ENCODE measurements around the gene SMC3.

SMC3 gene

GRCh38 chr10:110642204-110643034, 74.9 kb downstream of the SMC3 start:
- Mint-ChIP-seq H3K4me3 (peak overlapping the region; percentile 87), H3K9me3 (no peaks in the 10 kb centered on the region), H3K27me3 (peaks cover 38% of the 10 kb centered on the region), H3K27ac (no peak overlapping the region), H3K36me3 (no peaks in the 10 kb centered on the region), H3K4me1 (peaks cover 32% of the 10 kb centered on the region)

GRCh38 chr10:110643035-110643652, 75.6 kb downstream of the SMC3 start:
- Mint-ChIP-seq H3K4me1 (peaks cover 32% of the 10 kb centered on the region), H3K36me3 (no peaks in the 10 kb centered on the region), H3K9me3 (no peaks in the 10 kb centered on the region), H3K27me3 (peaks cover 35% of the 10 kb centered on the region), H3K27ac (no peak overlapping the region), H3K4me3 (peak overlapping the region; percentile 87)

DNA sequence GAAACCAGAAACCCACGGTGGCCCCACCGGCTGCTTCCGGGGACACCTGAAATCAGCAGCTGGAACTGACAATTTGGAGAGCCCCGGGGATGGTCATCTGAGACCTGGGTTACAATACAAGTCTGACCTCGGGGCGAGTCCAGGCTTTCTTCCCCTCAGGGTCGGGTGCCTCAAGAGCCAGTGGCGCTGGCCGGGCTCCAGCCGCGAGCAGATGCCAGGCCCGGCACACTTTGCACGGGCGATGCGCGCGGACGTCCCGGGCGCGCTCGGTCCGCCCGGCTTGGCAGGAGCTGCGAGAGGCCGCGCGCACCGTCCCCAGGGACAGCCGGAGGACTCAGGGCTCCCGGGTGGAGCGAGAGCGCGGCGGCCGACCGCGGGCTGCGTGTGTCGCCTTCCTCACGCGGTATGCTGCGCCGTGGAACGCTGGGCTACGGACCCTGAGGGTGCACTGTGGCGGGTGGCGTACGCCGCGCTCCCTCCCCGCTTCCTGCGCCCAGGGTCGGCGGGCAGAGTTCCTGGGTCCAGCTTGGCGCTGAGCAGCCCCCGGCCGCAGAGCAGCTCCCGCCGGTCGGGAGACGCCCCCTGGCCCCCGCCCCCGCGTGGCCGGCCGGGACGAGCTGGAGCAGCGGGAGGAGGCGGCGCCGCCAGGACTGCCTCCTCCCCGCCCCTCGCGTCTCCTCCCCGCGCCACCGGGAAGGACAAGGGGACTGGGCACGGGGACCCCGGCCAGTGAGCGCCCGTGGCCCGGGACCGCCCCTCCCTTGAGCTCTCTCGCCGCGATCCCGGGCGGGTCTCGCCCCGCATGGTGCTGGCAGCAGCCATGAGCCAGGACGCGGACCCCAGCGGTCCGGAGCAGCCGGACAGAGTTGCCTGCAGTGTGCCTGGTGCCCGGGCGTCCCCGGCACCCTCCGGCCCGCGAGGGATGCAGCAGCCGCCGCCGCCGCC, 76.4 kb downstream of the SMC3 start, which contains the start of gene RBM20:
Gene RBM20 (plus strand): TSS at position 684 of the 945 bp plus-strand sequence. CDS start 119 bp downstream, at position 803.
- Mint-ChIP-seq H3K4me3 (peak within 1 kb of the TSS; percentile 87), H3K9me3 (no peaks in the 10 kb centered on the region), H3K4me1 (peaks cover 32% of the 10 kb centered on the region), H3K27ac (no peak within 1 kb of the TSS), H3K27me3 (peaks cover 34% of the 10 kb centered on the region), H3K36me3 (no peaks in the 10 kb centered on the region)

- Mint-ChIP-seq H3K4me1 (peaks cover 32% of the 10 kb centered on the region), H3K4me3 (peak overlapping the region; percentile 78), H3K27me3 (peaks cover 38% of the 10 kb centered on the region), H3K9me3 (no peaks in the 10 kb centered on the region), H3K27ac (no peak overlapping the region), H3K36me3 (no peaks in the 10 kb centered on the region)
These were observed 77.3 kb downstream of the SMC3 start for GRCh38 chr10:110644598-110645462.

- Mint-ChIP-seq H3K27me3 (peaks cover 38% of the 10 kb centered on the region), H3K36me3 (no peaks in the 10 kb centered on the region), H3K4me3 (no peak overlapping the region), H3K4me1 (peaks cover 28% of the 10 kb centered on the region), H3K27ac (no peak overlapping the region), H3K9me3 (no peaks in the 10 kb centered on the region)
These were observed 79.1 kb downstream of the SMC3 start for GRCh38 chr10:110646417-110647135.

DNA sequence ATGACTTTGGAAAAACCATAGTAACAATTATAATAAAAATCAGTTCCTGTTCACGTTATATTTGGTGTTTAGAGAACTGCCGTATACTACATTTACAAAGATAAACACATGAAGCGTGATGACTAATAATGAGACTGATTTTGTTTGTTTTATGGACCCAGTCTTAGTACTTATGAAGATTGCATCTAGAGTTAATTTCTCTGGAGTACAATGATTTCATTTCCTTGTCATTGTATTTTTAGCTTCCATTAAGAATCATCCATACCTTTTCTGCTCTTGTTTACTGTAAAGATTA, 79.6 kb downstream of the SMC3 start:
- H3K27me3 Mint-ChIP-seq: peaks cover 35% of the 10 kb centered on the region
- H3K9me3 Mint-ChIP-seq: no peaks in the 10 kb centered on the region

GRCh38 chr10:110648692-110649346, 81.3 kb downstream of the SMC3 start:
- Mint-ChIP-seq H3K4me1 (peaks cover 20% of the 10 kb centered on the region), H3K4me3 (no peak overlapping the region), H3K36me3 (no peaks in the 10 kb centered on the region), H3K27ac (no peak overlapping the region), H3K27me3 (peaks cover 25% of the 10 kb centered on the region), H3K9me3 (no peaks in the 10 kb centered on the region)

More for the DNA sequence above, 79.6 kb downstream of the SMC3 start:
- Mint-ChIP-seq H3K4me3 (no peak overlapping the region), H3K27ac (no peak overlapping the region), H3K36me3 (no peaks in the 10 kb centered on the region), H3K4me1 (peaks cover 28% of the 10 kb centered on the region)

- Mint-ChIP-seq H3K4me3 (no peak overlapping the region), H3K36me3 (no peaks in the 10 kb centered on the region), H3K27ac (no peak overlapping the region), H3K9me3 (no peaks in the 10 kb centered on the region), H3K4me1 (peaks cover 20% of the 10 kb centered on the region), H3K27me3 (peaks cover 23% of the 10 kb centered on the region)
These were observed 82.1 kb downstream of the SMC3 start for GRCh38 chr10:110649347-110650264.

GRCh38 chr10:110650265-110650668, 82.8 kb downstream of the SMC3 start:
- H3K36me3 Mint-ChIP-seq: no peaks in the 10 kb centered on the region
- H3K9me3 Mint-ChIP-seq: no peaks in the 10 kb centered on the region
- no peak overlapping the region for H3K4me3 Mint-ChIP-seq
- H3K4me1 Mint-ChIP-seq: peaks cover 16% of the 10 kb centered on the region
- peaks cover 17% of the 10 kb centered on the region for H3K27me3 Mint-ChIP-seq
- H3K27ac Mint-ChIP-seq: no peak overlapping the region

- Mint-ChIP-seq H3K36me3 (peaks cover 1% of the 10 kb centered on the region), H3K27ac (no peak overlapping the region), H3K4me3 (no peak overlapping the region)
These were observed 83.8 kb downstream of the SMC3 start for GRCh38 chr10:110651044-110651958.

GRCh38 chr10:110652475-110653118, 85.1 kb downstream of the SMC3 start:
- Mint-ChIP-seq H3K4me3 (no peak overlapping the region), H3K4me1 (peaks cover 16% of the 10 kb centered on the region), H3K27ac (no peak overlapping the region), H3K36me3 (peaks cover 2% of the 10 kb centered on the region), H3K27me3 (peaks cover 6% of the 10 kb centered on the region), H3K9me3 (no peaks in the 10 kb centered on the region)

More at GRCh38 chr10:110651044-110651958, 83.8 kb downstream of the SMC3 start:
- peaks cover 16% of the 10 kb centered on the region for H3K4me1 Mint-ChIP-seq
- peaks cover 10% of the 10 kb centered on the region for H3K27me3 Mint-ChIP-seq
- H3K9me3 Mint-ChIP-seq: no peaks in the 10 kb centered on the region
